Sigmoid colon (tissue), 4 donors: Measurements from ENCODE around the gene PPP1R14B.

Experiments used
- CTCF ChIP-seq, 4 experiments: fragments of 450-650 bp in 3 of 4; fragments of 200-600 bp in 1 of 4; IDR thresholded peaks; one replicate each; pipeline ENCODE4 v1.5.1; 2016 to 2019; ENCODE audit warnings: antibody characterized with exemption in 4 of 4, mild to moderate bottlenecking in 3 of 4, moderate library complexity in 2 of 4
- POLR2A ChIP-seq, 2 donors: fragments of 450-650 bp; IDR thresholded peaks; one replicate each; pipeline ENCODE4 v1.6.1; 2016; ENCODE audit warnings: antibody characterized with exemption in 2 of 2, mild to moderate bottlenecking in 2 of 2, moderate library complexity in 2 of 2
- POLR2AphosphoS5 ChIP-seq, 4 donors: sonication (generic); formaldehyde crosslinking; IDR thresholded peaks; one replicate each; pipeline ENCODE4 v1.6.1; 2017; ENCODE audit warnings: antibody characterized with exemption in 4 of 4

DNA sequence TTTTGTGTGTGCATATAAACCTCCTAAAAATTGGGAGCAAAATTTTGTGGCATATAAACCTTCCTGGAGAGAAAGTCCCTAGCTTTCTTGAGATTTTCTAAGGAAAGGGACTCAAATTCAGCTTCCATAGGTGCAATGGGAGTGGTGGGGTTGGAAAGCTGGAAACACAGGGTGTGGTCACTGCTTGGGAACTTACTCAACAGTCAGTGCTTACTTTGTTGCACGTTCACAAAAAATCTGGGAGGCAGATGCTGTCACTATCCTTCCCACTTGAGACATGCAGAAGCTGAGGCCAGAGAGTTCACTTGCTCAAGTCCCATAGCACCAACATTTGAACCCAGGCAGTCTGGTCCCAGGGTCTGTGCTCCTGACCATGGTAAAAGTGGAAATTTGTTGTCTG lies 49.5 kb upstream of the PPP1R14B start:
- TF ChIP-seq POLR2AphosphoS5 (IDR thresholded peaks at IDR 0.05): no peak
- TF ChIP-seq CTCF (IDR thresholded peaks at IDR 0.05): no peak
- TF ChIP-seq POLR2A (IDR thresholded peaks at IDR 0.05): no peak
